HEK293 (cell line): ENCODE data around the gene NR3C2.

Experiments
- CTCF ChIA-PET: fragments of 350-600 bp; formaldehyde crosslinking; extraction: SDS; loops from one replicate; lab custom pipeline; 2021; ENCODE audit warnings: antibody characterized with exemption; lab: Yijun Ruan, JAX
- POLR2A ChIA-PET: fragments of 300-600 bp; formaldehyde crosslinking; extraction: SDS; loops from one replicate; lab custom pipeline; 2020; ENCODE audit warnings: antibody characterized with exemption, inconsistent platforms; lab: Yijun Ruan, JAX
- H3K27ac ChIP-seq: fragments of 200-500 bp; sonication (Bioruptor generic); 2 replicates; pipeline ENCODE4 v1.5.1; 2014; ENCODE audit warnings: low read depth, low read length, control low read depth, inconsistent platforms; ENCODE audit errors: extremely low read depth
- H3K36me3 ChIP-seq, 2 experiments: fragments of 200-500 bp in 1 of 2; sonication (Bioruptor generic) in 1 of 2; 1 replicate in 1 of 2; 2 replicates in 1 of 2; pipeline ENCODE4 v1.5.1; 2014 to 2017; ENCODE audit warnings: inconsistent platforms in 2 of 2, low read length in 2 of 2; ENCODE audit not compliant: control insufficient read depth in 2 of 2, insufficient read depth in 1 of 2
- H3K4me1 ChIP-seq: fragments of 200-500 bp; sonication (Bioruptor generic); 2 replicates; pipeline ENCODE4 v1.5.1; 2014; ENCODE audit warnings: mild to moderate bottlenecking, low read length, inconsistent platforms; ENCODE audit not compliant: control insufficient read depth, insufficient read depth
- H3K4me3 ChIP-seq: 2 replicates; pipeline ENCODE4 v1.5.1; 2011; ENCODE audit warnings: low read depth, mild to moderate bottlenecking, control low read depth, low read length, moderate library complexity
- H3K9me3 ChIP-seq: fragments of 200-500 bp; sonication (Bioruptor generic); 2 replicates; pipeline ENCODE4 v1.5.1; 2014; ENCODE audit warnings: low read depth, low read length, inconsistent platforms; ENCODE audit not compliant: control insufficient read depth, insufficient read depth
- HIC1 ChIP-seq: fragments of 450-650 bp; formaldehyde crosslinking; IDR thresholded peaks from 2 replicates; pipeline ENCODE4 v1.5.1; 2016; ENCODE audit warnings: missing biosample characterization, missing genetic modification characterization
- HOXD13 ChIP-seq: sonication (generic); formaldehyde crosslinking; IDR thresholded peaks from 2 replicates; pipeline ENCODE4 v1.8.0; 2022; ENCODE audit warnings: missing genetic modification reagents, borderline replicate concordance
- SETDB1 ChIP-seq: IDR thresholded peaks from one replicate; pipeline ENCODE4 v1.6.1; 2017; ENCODE audit warnings: mild to moderate bottlenecking, low read length, moderate library complexity, mixed read lengths; ENCODE audit not compliant: insufficient read length
- TRIM28 ChIP-seq: IDR thresholded peaks from 2 replicates; pipeline ENCODE4 v1.6.1; 2011; ENCODE audit warnings: low read length, control low read depth, borderline replicate concordance
- WT1 ChIP-seq: fragments of 450-650 bp; formaldehyde crosslinking; IDR thresholded peaks from 2 replicates; pipeline ENCODE4 v1.5.1; 2016; ENCODE audit warnings: missing biosample characterization, missing genetic modification characterization
- ZBTB21 ChIP-seq: fragments of 450-650 bp; formaldehyde crosslinking; IDR thresholded peaks from 2 replicates; pipeline ENCODE4 v1.5.1; 2017; ENCODE audit warnings: missing biosample characterization, missing genetic modification characterization
- ZFP37 ChIP-seq: fragments of 450-650 bp; formaldehyde crosslinking; IDR thresholded peaks from 2 replicates; pipeline ENCODE4 v1.5.1; 2016; ENCODE audit warnings: missing biosample characterization, missing genetic modification characterization
- ZNF140 ChIP-seq: fragments of 450-650 bp; formaldehyde crosslinking; IDR thresholded peaks from 2 replicates; pipeline ENCODE4 v1.5.1; 2016; ENCODE audit warnings: missing biosample characterization, missing genetic modification characterization
- ZNF302 ChIP-seq: fragments of 450-650 bp; formaldehyde crosslinking; IDR thresholded peaks from 2 replicates; pipeline ENCODE4 v1.5.1; 2016; ENCODE audit warnings: missing biosample characterization, missing genetic modification characterization, low read depth
- ZNF311 ChIP-seq: fragments of 450-650 bp; formaldehyde crosslinking; IDR thresholded peaks from 2 replicates; pipeline ENCODE4 v1.5.1; 2017; ENCODE audit warnings: missing biosample characterization, missing genetic modification characterization, borderline replicate concordance
- ZNF350 ChIP-seq: fragments of 450-650 bp; formaldehyde crosslinking; IDR thresholded peaks from 2 replicates; pipeline ENCODE4 v1.5.0; 2017; ENCODE audit warnings: missing biosample characterization, mild to moderate bottlenecking, missing genetic modification characterization
- ZNF362 ChIP-seq: fragments of 450-650 bp; formaldehyde crosslinking; IDR thresholded peaks from 2 replicates; pipeline ENCODE4 v1.5.1; 2016; ENCODE audit warnings: missing biosample characterization, missing genetic modification characterization
- ZNF510 ChIP-seq: fragments of 450-650 bp; formaldehyde crosslinking; IDR thresholded peaks from 2 replicates; pipeline ENCODE4 v1.5.1; 2018; ENCODE audit warnings: mild to moderate bottlenecking, missing genetic modification characterization, missing biosample characterization; ENCODE audit not compliant: insufficient replicate concordance
- ZNF530 ChIP-seq: fragments of 450-650 bp; formaldehyde crosslinking; IDR thresholded peaks from 2 replicates; pipeline ENCODE4 v1.5.1; 2016; ENCODE audit warnings: low read depth, missing biosample characterization, missing genetic modification characterization
- ZNF580 ChIP-seq: fragments of 450-650 bp; formaldehyde crosslinking; IDR thresholded peaks from 2 replicates; pipeline ENCODE4 v1.5.1; 2016; ENCODE audit warnings: missing biosample characterization, missing genetic modification characterization
- ZSCAN16 ChIP-seq: fragments of 450-650 bp; formaldehyde crosslinking; IDR thresholded peaks from 2 replicates; pipeline ENCODE4 v1.5.1; 2016; ENCODE audit warnings: missing biosample characterization, missing genetic modification characterization
- TF ChIP-seq, protein P1 (sequence below): fragments of 450-650 bp; formaldehyde crosslinking; IDR thresholded peaks from 2 replicates; pipeline ENCODE4 v1.5.1; 2016; ENCODE audit warnings: missing biosample characterization, missing genetic modification characterization

NR3C2 gene

DNA sequence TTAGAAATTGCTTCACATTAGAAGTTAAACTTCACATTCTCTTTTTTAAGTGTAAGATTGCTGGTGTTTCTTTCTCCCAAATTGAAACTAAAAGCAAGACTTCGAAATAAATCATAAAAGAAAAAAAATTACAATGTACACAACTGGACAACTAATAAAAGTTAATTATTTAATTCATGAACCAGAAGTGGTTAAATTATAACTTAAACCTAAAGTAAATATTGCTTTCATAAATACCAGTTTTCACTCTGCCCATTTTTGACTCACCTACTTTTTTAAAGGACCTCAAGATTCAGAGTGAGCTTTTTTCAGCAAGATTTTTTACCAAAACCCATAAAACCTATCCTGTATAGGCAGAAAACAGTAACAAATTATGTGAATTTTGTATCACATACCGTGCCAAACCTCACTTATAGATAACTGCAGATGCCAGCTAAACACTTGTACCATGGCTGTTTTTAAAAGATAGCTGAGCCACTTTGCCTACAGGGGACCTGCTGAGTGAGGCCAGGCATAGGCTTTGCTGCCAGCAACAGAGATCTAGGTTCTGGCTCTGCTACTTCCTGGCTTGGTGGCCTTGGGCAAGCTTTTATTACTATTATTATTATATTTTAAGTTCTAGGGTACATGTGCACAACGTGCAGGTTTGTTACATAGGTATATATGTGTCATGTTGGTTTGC lies 259.8 kb downstream of the NR3C2 start (continued):
- TF ChIP-seq HIC1 (tag by site-specific recombination), result no peak
- TF ChIP-seq ZFP37 (tag by site-specific recombination), result no peak
- TF ChIP-seq ZNF530 (tag by site-specific recombination), result no peak
- TF ChIP-seq, protein P1, sequence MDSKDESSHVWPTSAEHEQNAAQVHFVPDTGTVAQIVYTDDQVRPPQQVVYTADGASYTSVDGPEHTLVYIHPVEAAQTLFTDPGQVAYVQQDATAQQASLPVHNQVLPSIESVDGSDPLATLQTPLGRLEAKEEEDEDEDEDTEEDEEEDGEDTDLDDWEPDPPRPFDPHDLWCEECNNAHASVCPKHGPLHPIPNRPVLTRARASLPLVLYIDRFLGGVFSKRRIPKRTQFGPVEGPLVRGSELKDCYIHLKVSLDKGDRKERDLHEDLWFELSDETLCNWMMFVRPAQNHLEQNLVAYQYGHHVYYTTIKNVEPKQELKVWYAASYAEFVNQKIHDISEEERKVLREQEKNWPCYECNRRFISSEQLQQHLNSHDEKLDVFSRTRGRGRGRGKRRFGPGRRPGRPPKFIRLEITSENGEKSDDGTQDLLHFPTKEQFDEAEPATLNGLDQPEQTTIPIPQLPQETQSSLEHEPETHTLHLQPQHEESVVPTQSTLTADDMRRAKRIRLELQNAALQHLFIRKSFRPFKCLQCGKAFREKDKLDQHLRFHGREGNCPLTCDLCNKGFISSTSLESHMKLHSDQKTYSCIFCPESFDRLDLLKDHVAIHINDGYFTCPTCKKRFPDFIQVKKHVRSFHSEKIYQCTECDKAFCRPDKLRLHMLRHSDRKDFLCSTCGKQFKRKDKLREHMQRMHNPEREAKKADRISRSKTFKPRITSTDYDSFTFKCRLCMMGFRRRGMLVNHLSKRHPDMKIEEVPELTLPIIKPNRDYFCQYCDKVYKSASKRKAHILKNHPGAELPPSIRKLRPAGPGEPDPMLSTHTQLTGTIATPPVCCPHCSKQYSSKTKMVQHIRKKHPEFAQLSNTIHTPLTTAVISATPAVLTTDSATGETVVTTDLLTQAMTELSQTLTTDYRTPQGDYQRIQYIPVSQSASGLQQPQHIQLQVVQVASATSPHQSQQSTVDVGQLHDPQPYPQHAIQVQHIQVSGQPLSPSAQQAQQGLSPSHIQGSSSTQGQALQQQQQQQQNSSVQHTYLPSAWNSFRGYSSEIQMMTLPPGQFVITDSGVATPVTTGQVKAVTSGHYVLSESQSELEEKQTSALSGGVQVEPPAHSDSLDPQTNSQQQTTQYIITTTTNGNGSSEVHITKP (tag by site-specific recombination), result no peak
- TF ChIP-seq ZNF302, result no peak
- no peak for TF ChIP-seq ZNF350 (tag by site-specific recombination)
- no peak for TF ChIP-seq ZNF140 (tag by site-specific recombination)

DNA sequence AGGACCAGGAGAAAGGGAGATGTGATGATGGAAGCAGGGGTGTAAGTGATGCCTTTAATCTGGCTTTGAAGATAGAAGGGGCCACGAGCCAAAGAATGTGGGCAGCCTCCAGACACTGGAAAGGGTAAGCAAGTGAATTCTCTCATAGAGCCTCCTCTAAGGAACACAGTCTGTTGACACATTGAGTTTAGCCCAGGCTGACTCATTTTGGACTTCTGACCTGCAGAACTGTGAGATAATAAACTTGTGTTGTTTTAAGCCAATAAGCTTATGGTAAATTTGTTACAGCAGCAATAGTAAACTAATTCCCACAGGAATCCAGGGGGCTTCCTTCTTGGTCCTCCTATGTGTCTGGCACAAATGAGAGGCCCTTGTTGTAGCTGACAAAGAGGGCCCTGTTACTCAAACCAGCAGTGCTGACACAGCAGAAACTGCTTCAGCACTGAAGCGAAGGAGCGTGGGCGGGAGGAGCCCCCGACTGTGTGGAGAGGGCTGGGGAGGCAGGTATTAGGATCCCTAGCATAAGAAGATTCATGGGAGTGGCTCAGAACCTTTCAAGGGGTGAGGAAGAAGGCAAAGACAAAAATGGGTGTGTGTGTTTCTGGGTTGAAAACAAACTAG lies 268.7 kb downstream of the NR3C2 start:
- Histone ChIP-seq H3K9me3 (no peaks in the 10 kb centered on the region), H3K4me3 (no peak overlapping the region), H3K4me1 (0 out of 2 replicates have a peak, but pooled peaks cover 3% of the 10 kb centered on the region), H3K36me3 (no peaks in the 10 kb centered on the region), H3K27ac (no peak overlapping the region)
- TF ChIP-seq ZNF362 (tag by site-specific recombination) (no peak), ZNF311 (tag by site-specific recombination) (no peak), WT1 (no peak), HOXD13 (CRISPR knock-in tag) (no peak), SETDB1 (peak; percentile 81), ZBTB21 (tag by site-specific recombination) (no peak), TRIM28 (peak; percentile 56; the same call in 1 of the 2 replicates)
- CTCF ChIA-PET, result no interaction called here
- POLR2A ChIA-PET, result no interaction called here

DNA sequence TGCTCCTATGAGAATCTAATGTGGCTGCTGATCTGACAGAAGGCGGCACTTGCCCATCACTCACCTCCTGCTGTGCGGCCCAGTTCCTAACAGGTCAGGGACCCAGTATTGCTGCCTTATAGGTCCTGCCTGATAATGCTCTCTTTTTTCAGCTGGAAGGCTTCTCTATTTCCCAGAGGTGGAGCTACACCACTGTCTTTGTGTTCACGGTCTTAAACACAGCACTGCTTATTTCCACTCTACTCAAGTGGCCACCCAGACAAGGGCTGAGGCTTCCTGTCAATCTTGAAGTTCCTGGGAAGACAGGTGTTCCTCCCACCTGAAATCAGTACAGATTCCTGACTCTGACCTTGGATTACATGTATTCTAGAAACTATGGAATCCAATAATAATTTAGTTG lies 270.6 kb downstream of the NR3C2 start:
- Histone ChIP-seq H3K4me3 (no peak overlapping the region), H3K4me1 (0 out of 2 replicates have a peak, but pooled peaks cover 3% of the 10 kb centered on the region), H3K9me3 (no peaks in the 10 kb centered on the region), H3K36me3 (no peaks in the 10 kb centered on the region), H3K27ac (no peak overlapping the region)
- TF ChIP-seq ZNF510 (tag by site-specific recombination), result no peak
- no peak for TF ChIP-seq ZNF580
- no peak for TF ChIP-seq ZSCAN16 (tag by site-specific recombination)
- ChIA-PET CTCF (no interaction called here), POLR2A (no interaction called here)
